GM18499 (cell line): Measurements from ENCODE around the gene MTMR4.
"Not testable (repeated sequence)": the region's sequence is repeated elsewhere in the genome, so short reads cannot be mapped to it uniquely, and the experiment has no call there.

Source experiments
- ATAC-seq: cut with Tn5 transposase; IDR thresholded peaks from one replicate; pipeline ENCODE4 v1.9.1; 2021; ENCODE audit warnings: moderate number of reproducible peaks; ENCODE audit not compliant: insufficient read depth, unreplicated experiment

The MTMR4 gene

GRCh38 chr17:58527949-58528348 is 13.5 kb upstream of the MTMR4 start:
- no peak for ATAC-seq

DNA sequence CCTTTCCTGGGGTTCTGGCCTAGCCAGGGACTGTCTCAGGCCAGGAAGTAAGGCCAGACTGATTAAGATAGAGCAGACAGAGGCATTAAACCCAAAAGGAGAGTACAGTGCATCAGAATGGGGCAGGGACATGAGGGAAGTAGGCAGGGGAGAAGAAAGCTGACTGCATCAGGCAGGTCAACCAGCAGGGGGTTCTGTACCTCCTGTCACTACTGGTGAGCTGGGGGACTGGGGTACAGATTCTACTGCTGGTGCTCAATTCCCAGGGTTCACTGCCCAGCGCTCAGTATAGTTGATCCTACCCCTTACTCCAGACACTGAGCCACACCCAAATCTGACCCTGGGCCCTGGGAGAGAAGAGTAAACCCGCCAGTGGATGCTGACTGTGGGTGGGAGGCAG is 12.9 kb upstream of the MTMR4 start:
- ATAC-seq = no peak

- no peak for ATAC-seq
Measured at GRCh38 chr17:58525239-58525638, 10.8 kb upstream of the MTMR4 start.

- ATAC-seq = no peak
Measured at GRCh38 chr17:58521680-58522079, 7.2 kb upstream of the MTMR4 start.

GRCh38 chr17:58520843-58521430 is 6.5 kb upstream of the MTMR4 start:
- ATAC-seq = no peak

GRCh38 chr17:58517928-58518609 is 3.6 kb upstream of the MTMR4 start:
- ATAC-seq = peak; percentile 69

DNA sequence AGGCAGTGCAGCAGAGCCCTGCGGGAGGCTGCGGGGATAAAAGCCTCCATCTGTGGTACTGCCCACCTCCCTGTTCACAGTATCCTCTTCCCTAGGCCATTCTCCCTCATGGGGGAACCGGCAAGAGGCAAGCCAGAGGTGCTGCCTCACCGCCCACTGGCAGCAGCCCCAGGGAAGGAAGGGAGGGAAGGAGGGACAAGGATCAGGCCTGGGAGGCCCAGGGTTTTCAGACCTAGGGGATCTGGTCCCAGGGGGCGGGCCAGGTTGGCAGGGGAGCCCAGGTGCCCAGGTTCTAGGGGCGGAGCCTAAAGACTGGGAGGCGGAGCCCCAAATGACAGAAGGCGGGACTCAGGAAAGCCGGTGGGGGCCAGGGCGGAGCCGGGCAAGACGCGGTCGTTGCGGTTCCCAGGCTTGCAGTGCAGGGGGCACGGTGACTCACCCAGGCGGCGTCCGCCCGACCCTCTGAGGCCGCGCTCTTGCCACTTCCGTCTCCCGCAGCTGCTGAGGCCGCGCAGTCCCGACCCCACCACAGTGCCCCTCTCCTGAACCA is 3.0 kb upstream of the MTMR4 start:
- ATAC-seq = no peak

DNA sequence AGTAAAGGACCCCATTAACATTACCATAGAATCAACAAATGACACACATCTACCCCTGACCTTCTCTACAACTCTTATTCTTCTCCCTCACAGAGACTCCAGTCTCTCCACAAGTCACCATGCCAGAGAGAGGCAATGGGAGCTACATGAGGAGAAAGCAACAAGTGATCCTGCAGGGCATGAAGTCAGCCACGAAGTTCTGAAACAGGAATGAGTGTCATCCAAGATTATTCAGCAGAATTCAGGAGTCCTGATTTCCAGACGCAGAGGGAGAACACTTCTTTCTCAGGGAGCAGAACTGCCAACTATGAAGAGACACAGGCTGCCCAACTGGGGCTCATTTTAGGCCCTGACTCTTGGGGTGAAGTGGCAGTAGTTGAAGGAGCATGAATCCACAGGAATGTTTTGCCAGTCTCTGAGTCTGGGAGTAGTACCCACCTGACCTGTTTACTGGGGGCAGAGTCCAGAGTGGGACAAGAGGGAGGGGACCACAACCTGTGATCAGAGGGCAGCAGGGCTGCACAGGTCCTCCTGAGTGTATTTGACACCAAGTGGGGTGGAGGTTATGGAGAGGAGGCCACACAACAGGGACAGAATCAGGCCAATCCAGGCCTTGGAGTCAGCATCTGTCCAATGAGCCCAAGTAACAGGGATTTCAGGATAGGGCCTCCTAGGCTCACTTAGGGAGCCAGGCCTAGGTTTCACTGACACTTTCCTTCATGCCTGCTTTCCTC is 2.4 kb upstream of the MTMR4 start:
- ATAC-seq = no peak

- no peak for ATAC-seq
Measured at GRCh38 chr17:58515286-58515685, 848 bp upstream of the MTMR4 start.

- no peak for ATAC-seq
Measured at GRCh38 chr17:58514770-58515157, 326 bp upstream of the MTMR4 start.

GRCh38 chr17:58513267-58513964 is 1.0 kb downstream of the MTMR4 start:
- ATAC-seq = no peak

GRCh38 chr17:58510075-58510474 is 4.4 kb downstream of the MTMR4 start:
- no peak for ATAC-seq

- ATAC-seq = no peak
Measured at GRCh38 chr17:58508341-58509067, 5.9 kb downstream of the MTMR4 start.

GRCh38 chr17:58507123-58507634 is 7.3 kb downstream of the MTMR4 start:
- no peak for ATAC-seq

- ATAC-seq = no peak
Measured at GRCh38 chr17:58506354-58507080, 7.9 kb downstream of the MTMR4 start.

- ATAC-seq = peak; percentile 76
Measured at GRCh38 chr17:58504826-58505351, 9.5 kb downstream of the MTMR4 start.

- no peak for ATAC-seq
Measured at GRCh38 chr17:58503866-58504265, 10.6 kb downstream of the MTMR4 start.

DNA sequence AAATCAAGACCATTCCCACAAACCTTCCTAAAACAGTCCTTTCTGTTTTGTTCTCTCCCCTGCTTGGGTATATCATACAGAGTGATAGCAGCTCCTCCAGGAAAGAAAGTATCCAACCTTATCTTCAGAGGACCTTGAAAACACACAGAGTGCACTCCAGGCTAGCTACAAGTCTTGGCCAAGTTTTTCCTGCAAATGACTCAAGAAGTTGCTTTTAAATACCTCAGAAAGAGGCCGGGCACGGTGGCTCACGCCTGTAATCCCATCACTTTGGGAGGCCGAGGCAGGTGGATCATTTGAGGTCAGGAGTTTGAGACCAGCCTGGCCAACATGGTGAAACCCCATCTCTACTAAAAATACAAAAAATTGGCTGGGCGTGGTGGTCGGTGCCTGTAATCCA is 11.3 kb downstream of the MTMR4 start:
- ATAC-seq = not testable (repeated sequence)

DNA sequence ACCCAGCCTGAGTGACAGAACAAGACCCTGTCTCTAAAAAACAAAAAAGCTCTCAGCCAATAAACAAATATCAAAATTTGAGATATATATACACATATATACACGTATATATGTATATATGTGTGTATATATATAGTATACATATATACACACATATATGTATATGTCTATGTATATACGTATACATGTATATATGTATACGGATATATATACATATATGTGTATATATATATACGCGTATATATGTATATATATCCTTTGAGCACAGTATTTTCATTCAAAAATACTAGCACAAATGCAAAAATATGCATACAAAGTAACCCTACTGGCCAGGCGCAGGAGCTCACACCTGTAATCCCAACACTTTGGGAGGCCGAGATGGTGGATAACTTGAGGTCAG is 13.0 kb downstream of the MTMR4 start:
- no peak for ATAC-seq
